D721Med (cell line): Measurements from ENCODE around the gene MICAL2.
A peak's percentile ranks its signal among the peaks of the same experiment; 100 is the strongest.

Source experiments
- DNase-seq: peaks from one replicate; pipeline ENCODE4 v3.0.0; 2011; ENCODE audit warnings: low spot score; ENCODE audit not compliant: insufficient read length
- FAIRE-seq: peaks from 2 replicates; lab custom pipeline; 2011; peaks lifted over from hg19 to GRCh38; lab: Jason Lieb, UNC
- CTCF ChIP-seq: IDR thresholded peaks from 2 replicates; pipeline ENCODE4 v1.5.1; 2012; ENCODE audit warnings: mild to moderate bottlenecking, control low read depth; ENCODE audit not compliant: insufficient read depth; ENCODE audit errors: missing control alignments

The MICAL2 gene

GRCh38 chr11:12284316-12285050 lies 174.1 kb downstream of the MICAL2 start:
- FAIRE-seq, result no peak
- no peak for TF ChIP-seq CTCF
- DNase-seq, result no peak

GRCh38 chr11:12285106-12285505 lies 174.7 kb downstream of the MICAL2 start:
- TF ChIP-seq CTCF, result no peak
- FAIRE-seq (no peak), DNase-seq (no peak)

- FAIRE-seq (no peak), DNase-seq (no peak)
- TF ChIP-seq CTCF, result no peak
Measured at GRCh38 chr11:12285811-12286222, 175.4 kb downstream of the MICAL2 start.

- FAIRE-seq, result no peak
- TF ChIP-seq CTCF, result no peak
- no peak for DNase-seq
Measured at GRCh38 chr11:12286606-12287005, 176.2 kb downstream of the MICAL2 start.

- DNase-seq, result no peak
- no peak for FAIRE-seq
Measured at GRCh38 chr11:12287009-12287373, 176.6 kb downstream of the MICAL2 start.

GRCh38 chr11:12287374-12288211 lies 177.2 kb downstream of the MICAL2 start:
- FAIRE-seq (no peak), DNase-seq (no peak)
- TF ChIP-seq CTCF, result peak; percentile 28

More at GRCh38 chr11:12287009-12287373, 176.6 kb downstream of the MICAL2 start:
- TF ChIP-seq CTCF, result no peak
